Liver (tissue), 2 donors: ENCODE results near the gene TEX19.

Source experiments
- CTCF ChIP-seq: fragments of 150-350 bp; IDR thresholded peaks from 2 replicates; pipeline ENCODE4 v1.5.1; 2017; ENCODE audit warnings: improper control_type of control experiment, low read depth, low read length; ENCODE audit not compliant: missing input control
- FOXA1 ChIP-seq: IDR thresholded peaks from 2 replicates; pipeline ENCODE4 v1.6.1; 2016; ENCODE audit warnings: antibody characterized with exemption
- YY1 ChIP-seq: IDR thresholded peaks from 2 replicates; pipeline ENCODE4 v1.6.1; 2016; ENCODE audit warnings: antibody characterized with exemption, mild to moderate bottlenecking
- ZBTB33 ChIP-seq: IDR thresholded peaks from 2 replicates; pipeline ENCODE4 v1.6.1; 2016; ENCODE audit warnings: antibody characterized with exemption
- donor health status: healthy.

GRCh38 chr17:82388223-82388921, 29.3 kb downstream of the TEX19 start:
- no peak for TF ChIP-seq CTCF
- TF ChIP-seq YY1, result no peak
- no peak for TF ChIP-seq ZBTB33
- TF ChIP-seq FOXA1, result no peak
